Glomerular endothelial cell (primary cell): ENCODE measurements around the gene METRNL. TPM values are rescaled to one million over a fixed set of nuclear protein-coding genes. Genes with fewer than 3 reads are reported as not detected.

ENCODE experiments used
- DNase-seq: peaks from one replicate; pipeline ENCODE4 v3.0.0-alpha.2; 2011; ENCODE audit warnings: low read depth, low spot score; ENCODE audit errors: extremely low read depth
- total RNA-seq: library from RNA; depleted of rRNA; stranded (reverse); fragments of >200 nt; gene quantifications from 2 replicates; pipeline ENCODE4 v1.2.3, GENCODE V29; 2015

The METRNL gene
- total RNA-seq, 1 donor from 2014 or later, result 54.4 TPM

GRCh38 chr17:83089328-83090132 lies 10.1 kb downstream of the METRNL start:
- DNase-seq, result no peak

- DNase-seq, result no peak
Measured at GRCh38 chr17:83090444-83091256, 11.2 kb downstream of the METRNL start.

- no peak for DNase-seq
Measured at GRCh38 chr17:83091257-83092141, 12.1 kb downstream of the METRNL start.

GRCh38 chr17:83092186-83092585 lies 12.8 kb downstream of the METRNL start:
- no peak for DNase-seq

GRCh38 chr17:83092931-83093330 lies 13.5 kb downstream of the METRNL start:
- no peak for DNase-seq

- DNase-seq, result no peak
Measured at GRCh38 chr17:83093506-83093905, 14.1 kb downstream of the METRNL start.

- no peak for DNase-seq
Measured at GRCh38 chr17:83094291-83094690, 14.9 kb downstream of the METRNL start.

GRCh38 chr17:83095016-83095415 lies 15.6 kb downstream of the METRNL start:
- no peak for DNase-seq

GRCh38 chr17:83096401-83097224 lies 17.2 kb downstream of the METRNL start:
- DNase-seq, result no peak

- DNase-seq, result no peak
Measured at GRCh38 chr17:83097831-83098230, 18.4 kb downstream of the METRNL start.

- DNase-seq, result no peak
Measured at GRCh38 chr17:83098241-83099085, 19.1 kb downstream of the METRNL start.

- no peak for DNase-seq
Measured at GRCh38 chr17:83099086-83099555, 19.7 kb downstream of the METRNL start.

- DNase-seq, result no peak
Measured at GRCh38 chr17:83099570-83100181, 20.3 kb downstream of the METRNL start.

- no peak for DNase-seq
Measured at GRCh38 chr17:83100220-83100852, 20.9 kb downstream of the METRNL start.

- no peak for DNase-seq
Measured at GRCh38 chr17:83100853-83101391, 21.5 kb downstream of the METRNL start.

GRCh38 chr17:83101805-83102480 lies 22.5 kb downstream of the METRNL start:
- no peak for DNase-seq

- no peak for DNase-seq
Measured at GRCh38 chr17:83103200-83103942, 24.0 kb downstream of the METRNL start.
